SK-MEL-5 (cell line): ENCODE data around the gene PPP2R2D. TPM values are rescaled to one million over a fixed set of nuclear protein-coding genes. Genes with fewer than 3 reads are reported as not detected.
"Not testable (repeated sequence)": the region's sequence is repeated elsewhere in the genome, so short reads cannot be mapped to it uniquely, and the experiment has no call there.

Experiments used
- DNase-seq: peaks from one replicate; pipeline ENCODE4 v3.0.0-alpha.2; 2016; ENCODE audit warnings: low read depth, low spot score
- in situ Hi-C: cut with HindIII; loops from 2 replicates; pipeline ENCODE4 v1.10.0; 2016; ENCODE audit warnings: low sequenced_read_pairs, high pct_unique_total_duplicates, low pct_unique_long_range_greater_than_20kb
- total RNA-seq: library from RNA; depleted of rRNA; stranded (reverse); fragments of >200 nt; shearing (Covaris generic); gene quantifications from 2 replicates; pipeline ENCODE4 v1.2.3, GENCODE V29; 2014

PPP2R2D gene
- total RNA-seq, 1 experiment from 2014 or later = 23.6 TPM

DNA sequence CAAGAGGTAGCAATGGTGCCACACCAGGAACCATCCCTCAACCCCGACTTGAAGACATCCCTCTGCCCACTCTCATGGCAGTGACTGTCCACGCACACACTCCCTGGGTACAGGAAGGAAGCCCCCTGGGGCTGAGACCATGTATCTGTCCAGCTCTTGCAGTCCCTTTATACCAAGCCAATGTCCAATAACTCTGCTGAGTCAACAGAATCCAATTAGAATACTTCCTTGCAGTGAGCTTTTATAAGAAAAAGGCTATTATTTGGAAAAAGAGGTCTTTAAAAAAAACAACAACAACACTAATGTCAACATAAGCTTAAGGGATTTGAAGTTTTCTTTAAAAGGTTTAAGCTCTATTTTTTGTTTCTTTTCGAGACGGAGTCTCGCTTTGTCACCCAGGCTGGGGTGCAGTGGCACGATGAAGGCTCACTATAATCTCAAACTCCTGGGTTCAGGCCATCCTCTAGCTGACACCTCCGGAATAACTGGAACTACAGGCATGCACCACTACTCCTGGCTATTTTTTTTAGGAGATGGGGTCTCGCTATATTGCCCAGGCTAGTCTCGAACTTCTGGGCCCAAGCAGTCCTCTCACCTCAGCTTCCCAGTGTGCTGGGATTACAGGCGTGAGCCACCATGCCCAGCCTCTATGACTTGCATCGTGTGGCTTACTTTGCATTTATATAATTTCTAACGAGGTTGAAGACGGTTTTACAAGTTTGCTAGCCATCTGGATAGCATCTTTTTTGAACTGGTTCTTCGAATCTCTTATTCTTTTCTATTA, 73.4 kb downstream of the PPP2R2D start:
- in situ Hi-C loops = no loop called here
- no peak for DNase-seq

- DNase-seq = no peak
- in situ Hi-C loops = no loop called here
Measured at GRCh38 chr10:131975003-131975402, 74.2 kb downstream of the PPP2R2D start.

DNA sequence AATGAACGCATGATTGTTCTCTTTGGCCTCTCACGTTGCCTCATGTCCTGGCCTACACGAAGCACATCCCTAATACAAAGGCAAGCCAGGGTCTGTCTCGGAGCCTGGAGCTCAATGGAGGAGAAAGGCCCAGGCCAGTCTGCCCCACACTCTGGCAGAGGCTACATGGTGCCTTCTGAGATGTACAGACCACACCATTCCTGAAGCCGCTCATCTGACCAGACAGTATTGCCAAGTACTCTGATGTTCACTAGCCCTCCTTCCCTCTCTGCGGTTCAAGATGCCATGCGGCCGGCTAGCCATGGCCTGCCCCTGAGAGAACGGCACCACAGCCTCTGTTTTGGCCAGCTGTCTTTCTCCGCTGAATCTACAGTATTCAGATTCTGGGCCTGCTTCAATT, 75.0 kb downstream of the PPP2R2D start:
- in situ Hi-C loops = no loop called here
- no peak for DNase-seq

GRCh38 chr10:131977323-131978096, 76.7 kb downstream of the PPP2R2D start:
- in situ Hi-C loops = no loop called here

GRCh38 chr10:131978366-131978765, 77.6 kb downstream of the PPP2R2D start:
- DNase-seq = no peak
- in situ Hi-C loops = no loop called here

More at GRCh38 chr10:131977323-131978096, 76.7 kb downstream of the PPP2R2D start:
- DNase-seq = no peak

GRCh38 chr10:131978851-131979250, 78.0 kb downstream of the PPP2R2D start:
- DNase-seq = no peak
- in situ Hi-C loops = no loop called here

DNA sequence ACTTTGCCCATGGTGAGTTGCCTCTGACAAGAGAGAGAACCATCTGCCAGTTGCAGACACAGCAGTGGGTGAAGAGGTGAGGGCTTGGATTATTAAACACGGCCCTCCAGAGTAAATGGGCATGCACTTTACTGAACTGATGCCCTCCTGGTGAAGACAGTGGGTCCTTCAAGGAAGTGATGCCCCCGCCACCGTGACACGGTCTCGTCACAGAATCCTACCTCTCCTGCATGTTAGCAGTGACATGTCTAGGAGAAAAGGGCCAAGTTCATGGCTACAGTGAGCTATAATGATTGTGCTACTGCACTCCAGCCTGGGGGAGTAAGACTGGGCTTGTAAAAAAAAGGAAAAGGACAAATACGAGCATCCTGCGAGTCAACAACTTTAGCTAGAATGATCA, 78.5 kb downstream of the PPP2R2D start:
- DNase-seq = no peak
- in situ Hi-C loops = no loop called here

- DNase-seq = no peak
- in situ Hi-C loops = no loop called here
Measured at GRCh38 chr10:131979821-131980270, 79.0 kb downstream of the PPP2R2D start.

DNA sequence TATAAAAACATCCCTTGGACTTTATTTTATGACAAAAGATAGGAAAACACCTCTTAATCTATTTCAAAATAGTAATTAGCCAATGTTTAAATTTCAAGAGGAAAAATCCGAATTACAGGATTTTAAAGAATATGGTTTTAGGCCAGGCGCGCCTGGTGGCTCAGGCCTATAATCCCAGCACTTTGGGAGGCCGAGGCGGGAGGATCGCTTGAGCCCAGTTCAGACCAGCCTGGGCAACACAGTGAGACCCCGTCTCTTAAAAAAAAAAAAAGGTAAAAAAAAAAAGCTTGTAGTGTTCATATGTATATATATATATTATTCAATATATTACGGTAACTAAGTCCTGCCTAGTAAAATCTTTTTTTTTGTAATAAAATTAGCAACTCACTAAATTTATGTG, 79.5 kb downstream of the PPP2R2D start:
- DNase-seq = no peak

DNA sequence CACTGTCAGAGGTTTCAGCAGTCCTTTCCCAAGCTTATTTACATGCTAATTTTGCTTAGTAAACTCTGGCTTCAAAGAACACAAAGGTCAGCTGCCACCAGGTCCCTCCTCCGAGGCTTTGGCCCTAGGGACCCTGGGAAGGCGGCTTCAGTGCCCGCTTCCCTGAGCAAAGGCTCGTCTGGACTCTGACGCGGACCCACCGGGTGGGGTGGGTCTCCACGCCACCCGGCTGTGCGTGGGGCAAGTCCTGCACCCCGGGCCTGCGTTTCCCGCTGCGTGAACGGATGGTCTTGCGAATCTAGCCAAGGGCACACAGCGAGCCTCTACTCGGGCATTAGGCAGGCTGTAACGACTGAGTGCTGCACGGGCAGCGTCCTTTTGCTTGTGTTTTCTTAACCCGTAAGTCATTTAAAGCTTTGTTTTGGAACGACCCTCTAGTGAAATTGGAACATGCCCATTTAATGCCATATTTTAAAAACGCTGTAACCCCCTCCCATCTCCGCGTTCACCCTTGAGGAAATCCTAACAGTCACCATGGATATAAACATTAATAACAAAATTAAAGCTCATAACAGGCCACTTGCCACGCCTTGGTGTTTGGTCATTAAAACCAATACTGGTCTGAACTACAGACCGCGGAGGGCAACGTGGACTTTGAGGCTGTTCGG, 80.1 kb downstream of the PPP2R2D start:
- in situ Hi-C loops = no loop called here
- no peak for DNase-seq

More for the DNA sequence above, 79.5 kb downstream of the PPP2R2D start:
- in situ Hi-C loops = no loop called here

GRCh38 chr10:131981429-131982184, 80.8 kb downstream of the PPP2R2D start, which contains the start of gene BNIP3:
Gene BNIP3 (minus strand): TSS chr10:131981923. CDS start chr10:131981806, 117 bp downstream.
- peak; percentile 83 for DNase-seq
- in situ Hi-C loops = no loop called here

DNA sequence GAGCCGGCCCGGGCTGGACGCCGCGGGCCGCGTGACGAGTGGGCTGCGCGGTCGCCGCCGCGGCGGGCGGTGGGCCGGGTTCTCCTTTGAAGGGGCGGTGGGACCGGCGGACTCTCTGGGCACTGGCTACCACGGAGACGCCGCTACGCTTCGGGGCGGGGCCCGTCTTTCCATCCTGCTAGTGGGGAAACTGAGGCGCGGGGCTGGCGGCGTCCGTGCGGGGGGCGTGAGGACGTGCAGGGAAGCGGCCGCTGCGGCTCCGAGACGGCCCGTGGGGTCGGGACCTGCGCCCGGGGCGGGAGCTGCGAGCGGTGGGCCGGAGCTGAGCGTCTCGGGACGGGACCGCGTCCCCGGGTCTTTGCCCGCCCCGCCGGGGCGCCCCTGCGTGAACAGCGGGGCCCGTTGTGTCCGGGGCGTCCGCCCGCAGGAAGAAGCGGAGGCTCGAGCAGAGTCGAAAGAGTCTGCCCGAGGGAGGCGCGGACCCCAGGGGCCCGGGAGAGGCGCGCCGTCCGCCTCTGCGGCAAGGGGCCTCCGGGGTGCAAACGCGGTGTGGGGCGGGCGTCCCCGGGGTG, 81.5 kb downstream of the PPP2R2D start:
- in situ Hi-C loops = no loop called here
- no peak for DNase-seq

DNA sequence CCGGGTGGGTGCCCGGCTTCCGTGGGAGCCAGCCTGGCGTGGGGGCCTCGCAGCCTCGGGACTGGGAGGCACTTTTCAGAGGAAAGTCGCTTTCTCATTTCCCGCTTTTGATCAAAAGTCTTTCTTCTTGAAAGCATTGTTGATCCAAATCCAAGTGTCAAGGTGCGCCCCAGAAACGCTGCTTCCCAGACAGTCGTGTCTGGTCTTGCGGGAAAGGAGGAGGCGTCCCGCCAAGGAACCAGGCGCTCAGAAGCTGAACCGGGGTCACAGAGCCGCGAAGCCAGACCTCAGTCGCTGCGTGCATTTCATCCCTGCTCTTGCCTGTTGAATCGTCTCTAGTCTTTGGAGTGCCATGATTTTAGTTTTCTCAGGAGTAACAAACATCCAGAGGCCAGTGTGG, 82.0 kb downstream of the PPP2R2D start:
- no peak for DNase-seq
- in situ Hi-C loops = no loop called here

GRCh38 chr10:131983780-131984179, 83.0 kb downstream of the PPP2R2D start:
- in situ Hi-C loops = no loop called here
- DNase-seq = no peak

- in situ Hi-C loops, DNase-seq: not testable (repeated sequence)
Measured at GRCh38 chr10:131986851-131987250, 86.0 kb downstream of the PPP2R2D start.

DNA sequence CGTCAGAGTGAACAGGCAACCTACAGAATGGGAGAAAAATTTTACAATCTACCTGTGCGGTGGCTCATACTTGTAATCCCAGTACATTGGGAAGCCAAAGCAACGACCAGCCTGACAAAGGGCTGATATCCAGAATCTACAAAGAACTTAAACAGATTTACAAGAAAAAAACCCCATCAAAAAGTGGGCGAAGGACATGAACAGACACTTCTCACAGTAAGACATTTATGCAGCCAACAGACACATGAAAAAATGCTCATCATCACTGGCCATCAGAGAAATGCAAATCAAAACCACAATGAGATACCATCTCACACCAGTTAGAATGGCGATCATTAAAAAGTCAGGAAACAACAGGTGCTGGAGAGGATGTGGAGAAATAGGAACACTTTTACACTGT, 86.5 kb downstream of the PPP2R2D start:
- in situ Hi-C loops = not testable (repeated sequence)

DNA sequence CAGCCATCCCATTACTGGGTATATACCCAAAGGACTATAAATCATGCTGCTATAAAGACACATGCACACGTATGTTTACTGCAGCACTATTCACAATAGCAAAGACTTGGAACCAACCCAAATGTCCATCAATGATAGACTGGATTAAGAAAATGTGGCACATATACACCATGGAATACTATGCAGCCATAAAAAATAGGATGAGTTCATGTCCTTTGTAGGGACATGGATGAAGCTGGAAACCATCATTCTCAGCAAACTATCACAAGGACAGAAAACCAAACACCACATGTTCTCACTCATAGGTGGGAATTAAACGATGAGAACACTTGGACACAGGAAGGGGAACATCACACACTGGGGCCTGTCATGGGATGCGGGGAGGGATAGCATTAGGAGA, 87.0 kb downstream of the PPP2R2D start:
- DNase-seq, in situ Hi-C loops: not testable (repeated sequence)

More for the DNA sequence above, 86.5 kb downstream of the PPP2R2D start:
- not testable (repeated sequence) for DNase-seq
